GM12865 (cell line): ENCODE results near the gene MUC20.
A peak's percentile ranks its signal among the peaks of the same experiment; 100 is the strongest.

Experiments
- DNase-seq: peaks from one replicate; pipeline ENCODE4 v3.0.0; 2010; ENCODE audit warnings: low read depth
- H3K4me3 ChIP-seq: 2 replicates; pipeline ENCODE4 v1.5.1; 2011; ENCODE audit warnings: mild to moderate bottlenecking, low read depth, low read length, control low read depth
- CTCF ChIP-seq: IDR thresholded peaks from 2 replicates; pipeline ENCODE4 v1.5.1; 2011; ENCODE audit warnings: low read length, control low read depth, low read depth, inconsistent platforms; ENCODE audit not compliant: insufficient read depth; ENCODE audit errors: missing control alignments

MUC20 gene

GRCh38 chr3:195701042-195701915, 19.5 kb upstream of the MUC20 start:
- TF ChIP-seq CTCF, result no peak
- DNase-seq, result no peak
- no peak overlapping the region for H3K4me3 ChIP-seq

- no peak overlapping the region for H3K4me3 ChIP-seq
- TF ChIP-seq CTCF, result no peak
- DNase-seq, result no peak
Measured at GRCh38 chr3:195703776-195704175, 17.0 kb upstream of the MUC20 start.

GRCh38 chr3:195704433-195704999, 16.3 kb upstream of the MUC20 start:
- no peak for DNase-seq
- no peak for TF ChIP-seq CTCF
- H3K4me3 ChIP-seq, result no peak overlapping the region

- TF ChIP-seq CTCF, result no peak
- H3K4me3 ChIP-seq, result no peak overlapping the region
- DNase-seq, result no peak
Measured at GRCh38 chr3:195705081-195705991, 15.4 kb upstream of the MUC20 start.

GRCh38 chr3:195708061-195708460, 12.7 kb upstream of the MUC20 start:
- TF ChIP-seq CTCF, result no peak
- no peak for DNase-seq
- no peak overlapping the region for H3K4me3 ChIP-seq

- no peak for TF ChIP-seq CTCF
- H3K4me3 ChIP-seq, result no peak overlapping the region
- peak; percentile 7 for DNase-seq
Measured at GRCh38 chr3:195708626-195709481, 11.9 kb upstream of the MUC20 start.
